Right cardiac atrium (tissue), 5 donors: Measurements from ENCODE around the gene ZNF214. TPM values are rescaled to one million over a fixed set of nuclear protein-coding genes. Genes with fewer than 3 reads are reported as not detected.
"Not testable (repeated sequence)": the region's sequence is repeated elsewhere in the genome, so short reads cannot be mapped to it uniquely, and the experiment has no call there.

Source experiments
- ATAC-seq, 2 donors: fragments of 200-7000 bp; cut with Tn5 transposase; one replicate each; pipeline versions ENCODE4 v1.8.0 to v1.9.1; 2020; ENCODE audit warnings: moderate library complexity in 2 of 2, mild to moderate bottlenecking in 1 of 2
- DNase-seq, 3 donors: peaks; one replicate each; pipeline ENCODE4 v3.0.0-alpha.2; 2020
- H3K27ac ChIP-seq: one replicate; pipeline ENCODE4 v1.5.1; 2013; ENCODE audit warnings: mild to moderate bottlenecking, low read length, control low read depth, moderate library complexity
- H3K27me3 ChIP-seq: one replicate; pipeline ENCODE4 v1.6.1; 2013; ENCODE audit not compliant: control insufficient read depth, insufficient read depth
- H3K4me1 ChIP-seq: one replicate; pipeline ENCODE4 v1.6.1; 2013; ENCODE audit warnings: low read length; ENCODE audit not compliant: control insufficient read depth, insufficient read depth
- H3K4me3 ChIP-seq: one replicate; pipeline ENCODE4 v1.5.1; 2013; ENCODE audit warnings: low read length, control low read depth
- H3K9me3 ChIP-seq: one replicate; pipeline ENCODE4 v1.6.1; 2013; ENCODE audit warnings: low read length; ENCODE audit not compliant: control insufficient read depth
- WGBS: extraction: QIAGEN DNeasy Blood & Tissue Kit; methylation state at CpG from one replicate; pipeline ENCODE4 v1.1.7; 2013; 5-methylcytosine and 5-hydroxymethylcytosine counted together
- intact Hi-C, 4 donors: fragments of 100-400 bp; cut with DNase I; formaldehyde crosslinking; loops; one replicate each; pipeline versions ENCODE4 v1.11.0 to v1.14.0; 2022 to 2023
- polyA plus RNA-seq: library from polyadenylated mRNA; stranded (reverse); fragments of 200-250 nt; gene quantifications from one replicate; pipeline ENCODE4 v1.2.3, GENCODE V29; 2013
- total RNA-seq, 4 donors: library from RNA; stranded (reverse); fragmentation: NEBNext Ultra II Directional; extraction: Animal tissue kit (Norgen Biotek cat#: 25700); gene quantifications; one replicate each; pipeline ENCODE4 v1.2.1, GENCODE V29; 2021
- donor health status: healthy with polysubstance abuse.
- donor health status: DM: no; HTN: yes; CAD: no.
- donor health status: DM: no; HTN: no; CAD: no.
- donor health status: DM: no; HTN: yes; CAD: no; lungs with severe emphysema.
- donor health status: DM: yes; HTN: yes; CAD: no.

The ZNF214 gene
- total and polyA plus RNA-seq, 5 donors: 0.48 to 2.1 (median 2.1) TPM

DNA sequence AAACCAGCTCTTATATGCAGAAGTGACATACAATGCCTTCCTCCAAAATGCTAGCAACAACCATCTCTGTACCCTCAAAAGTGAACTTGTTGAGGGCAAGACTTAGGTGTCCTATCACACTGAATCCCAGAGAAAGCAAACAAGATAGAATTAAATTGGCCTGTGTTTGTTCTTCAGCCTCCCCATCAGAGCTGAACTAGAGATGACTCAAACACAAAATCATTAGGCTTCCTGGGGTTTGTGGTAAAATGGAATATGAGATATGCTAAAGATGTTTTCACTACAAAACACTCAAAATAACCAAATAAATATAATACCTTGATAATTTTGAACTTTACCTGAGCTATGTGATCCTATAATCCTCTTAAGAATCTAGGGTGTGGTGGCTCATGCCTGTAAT lies 31.6 kb downstream of the ZNF214 start:
- intact Hi-C loops: no loop called here
- ATAC-seq: no peak
- Histone ChIP-seq H3K4me3 (no peak overlapping the region), H3K4me1 (no peaks in the 10 kb centered on the region), H3K9me3 (no peaks in the 10 kb centered on the region), H3K27ac (no peak overlapping the region), H3K27me3 (no peaks in the 10 kb centered on the region)
- no peak for DNase-seq

- WGBS: 68% methylated on average over 1 of the region's 1 CpG
- intact Hi-C loops: no loop called here
- ATAC-seq: no peak
Observed at GRCh38 chr11:6986487-6986886, 33.7 kb downstream of the ZNF214 start.

DNA sequence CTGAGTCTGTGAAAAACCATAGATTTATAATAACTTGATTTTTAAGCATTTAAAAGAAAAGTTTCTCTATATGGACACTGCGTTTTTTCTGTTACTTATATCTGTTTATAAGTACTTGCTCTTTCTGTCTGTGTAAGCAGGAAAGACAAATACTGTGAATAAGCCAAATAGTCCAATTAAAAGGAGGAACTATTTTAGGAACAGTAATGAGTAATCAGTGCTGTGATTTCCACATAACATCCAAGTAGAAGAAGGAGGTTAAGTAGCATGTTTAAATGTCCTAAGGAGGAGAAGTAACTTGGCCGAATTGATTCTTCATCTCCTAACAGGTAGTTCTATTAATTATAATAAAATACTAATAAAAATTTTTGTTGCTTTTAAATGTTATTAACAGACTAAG lies 40.8 kb downstream of the ZNF214 start:
- ATAC-seq: no peak
- intact Hi-C loops: no loop called here
- Histone ChIP-seq H3K27me3 (no peaks in the 10 kb centered on the region), H3K27ac (no peak overlapping the region), H3K9me3 (no peaks in the 10 kb centered on the region), H3K4me3 (no peak overlapping the region), H3K4me1 (no peaks in the 10 kb centered on the region)
- no peak for DNase-seq
- 71% methylated on average over 2 of the region's 2 CpGs for WGBS

More at GRCh38 chr11:6986487-6986886, 33.7 kb downstream of the ZNF214 start:
- no peak for DNase-seq
- Histone ChIP-seq H3K27me3 (no peaks in the 10 kb centered on the region), H3K27ac (no peak overlapping the region), H3K4me1 (no peaks in the 10 kb centered on the region), H3K4me3 (no peak overlapping the region), H3K9me3 (no peaks in the 10 kb centered on the region)

DNA sequence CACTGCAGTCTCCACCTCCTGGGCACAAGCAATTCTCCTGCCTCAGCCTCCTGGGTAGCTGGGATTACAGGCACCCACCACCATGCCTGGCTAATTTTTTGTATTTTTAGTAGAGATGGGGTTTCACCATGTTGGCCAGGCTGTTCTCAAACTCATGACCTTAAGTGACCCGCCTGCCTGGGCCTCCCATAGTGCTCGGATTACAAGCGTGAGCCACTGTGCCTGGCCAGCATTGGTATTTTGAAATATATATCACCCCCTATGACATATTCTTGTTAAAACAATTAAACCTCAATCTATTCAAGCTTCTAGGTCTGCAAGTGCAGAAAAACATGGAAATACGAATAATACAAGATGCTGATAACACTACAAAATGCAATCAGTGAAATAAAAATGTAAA lies 50.3 kb downstream of the ZNF214 start:
- ATAC-seq, H3K4me3 ChIP-seq, H3K27me3 ChIP-seq, H3K4me1 ChIP-seq, H3K27ac ChIP-seq, intact Hi-C loops, DNase-seq, H3K9me3 ChIP-seq: not testable (repeated sequence)
- 69% methylated on average over 4 of the region's 4 CpGs for WGBS

DNA sequence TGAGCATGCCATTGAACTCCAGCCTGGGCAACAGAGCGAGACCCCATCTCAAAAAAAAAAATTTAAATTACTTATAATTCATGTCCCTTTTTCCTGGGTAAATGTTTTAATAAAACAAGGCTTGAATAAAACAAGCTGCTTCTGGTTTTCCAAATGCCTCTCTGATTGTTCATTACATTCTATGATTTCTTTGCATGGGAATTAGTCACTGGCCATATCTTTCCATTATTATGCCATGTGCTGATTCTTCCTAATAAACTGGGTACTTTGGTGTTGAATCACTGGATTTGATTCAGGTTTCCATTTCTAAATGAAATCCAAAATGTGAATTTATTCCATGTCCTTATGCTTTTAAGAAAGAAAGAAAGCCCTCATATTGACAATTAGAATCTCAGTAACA lies 51.3 kb downstream of the ZNF214 start:
- H3K4me3 ChIP-seq: no peak overlapping the region
- no peak for ATAC-seq
- WGBS: 98% methylated on average over 1 of the region's 1 CpG

GRCh38 chr11:6962673-6963072 lies 57.5 kb downstream of the ZNF214 start:
- Histone ChIP-seq H3K4me3 (no peak overlapping the region), H3K27ac (no peak overlapping the region), H3K9me3 (no peaks in the 10 kb centered on the region), H3K4me1 (no peaks in the 10 kb centered on the region), H3K27me3 (no peaks in the 10 kb centered on the region)
- no peak for ATAC-seq
- intact Hi-C loops: no loop called here
- WGBS: 89% methylated on average over 1 of the region's 1 CpG
- DNase-seq: no peak

More for the DNA sequence above, 51.3 kb downstream of the ZNF214 start:
- H3K27me3 ChIP-seq: no peaks in the 10 kb centered on the region
- H3K27ac ChIP-seq: no peak overlapping the region
- H3K4me1 ChIP-seq: no peaks in the 10 kb centered on the region
- H3K9me3 ChIP-seq: no peaks in the 10 kb centered on the region
- no peak for DNase-seq
- intact Hi-C loops: no loop called here

GRCh38 chr11:6962141-6962540 lies 58.0 kb downstream of the ZNF214 start:
- DNase-seq: no peak
- Histone ChIP-seq H3K4me1 (no peaks in the 10 kb centered on the region), H3K4me3 (no peak overlapping the region), H3K27ac (no peak overlapping the region), H3K27me3 (no peaks in the 10 kb centered on the region), H3K9me3 (no peaks in the 10 kb centered on the region)
- ATAC-seq: no peak
- intact Hi-C loops: no loop called here

DNA sequence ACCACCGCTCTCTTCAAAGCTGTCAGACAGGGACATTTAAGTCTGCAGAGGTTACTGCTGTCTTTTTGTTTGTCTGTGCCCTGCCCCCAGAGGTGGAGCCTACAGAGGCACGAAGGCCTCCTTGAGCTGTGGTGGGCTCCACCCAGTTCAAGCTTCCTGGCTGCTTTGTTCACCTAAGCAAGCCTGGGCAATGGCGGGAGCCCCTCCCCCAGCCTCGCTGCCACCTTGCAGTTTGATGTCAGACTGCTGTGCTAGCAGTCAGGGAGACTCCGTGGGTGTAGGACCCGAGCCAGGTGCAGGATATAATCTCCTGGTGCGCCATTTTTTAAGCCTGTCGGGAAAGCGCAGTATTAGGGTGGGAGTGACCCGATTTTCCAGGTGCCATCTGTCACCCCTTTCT lies 65.9 kb downstream of the ZNF214 start:
- DNase-seq, H3K4me1 ChIP-seq, intact Hi-C loops, ATAC-seq, H3K4me3 ChIP-seq, H3K27ac ChIP-seq, H3K27me3 ChIP-seq, H3K9me3 ChIP-seq: not testable (repeated sequence)
- 91% methylated on average over 10 of the region's 10 CpGs for WGBS

Other genes with a start within 250 kb of the ZNF214 start
- gene OR2AG2, start 248.4 kb downstream of the ZNF214 start, total RNA-seq: not detected
- gene OR2AG2, start 248.4 kb downstream of the ZNF214 start, polyA plus RNA-seq: not detected
- not detected for gene OR2AG1, start 237.3 kb downstream of the ZNF214 start, total RNA-seq
- gene OR2AG1, start 237.3 kb downstream of the ZNF214 start, polyA plus RNA-seq: not detected
- under 1 TPM in 2 of 4 donors, not detected in 2; 0.06 to 0.08 TPM for gene OR6A2, start 220.7 kb downstream of the ZNF214 start, total RNA-seq
- gene OR6A2, start 220.7 kb downstream of the ZNF214 start, polyA plus RNA-seq: not detected
- not detected for gene OR10A5, start 174.7 kb downstream of the ZNF214 start, total RNA-seq
- gene OR10A5, start 174.7 kb downstream of the ZNF214 start, polyA plus RNA-seq: not detected
- not detected for gene OR10A2, start 157.3 kb downstream of the ZNF214 start, total RNA-seq
- not detected for gene OR10A2, start 157.3 kb downstream of the ZNF214 start, polyA plus RNA-seq
- not detected for gene OR10A4, start 143.7 kb downstream of the ZNF214 start, total RNA-seq
- gene OR10A4, start 143.7 kb downstream of the ZNF214 start, polyA plus RNA-seq: not detected
- gene OR2D2, start 127.8 kb downstream of the ZNF214 start, total RNA-seq: not detected
- gene OR2D2, start 127.8 kb downstream of the ZNF214 start, polyA plus RNA-seq: not detected
- not detected for gene OR2D3, start 99.3 kb downstream of the ZNF214 start, total RNA-seq
- gene OR2D3, start 99.3 kb downstream of the ZNF214 start, polyA plus RNA-seq: not detected
- gene ZNF215, start 93.9 kb downstream of the ZNF214 start, total RNA-seq: 1 to 10 TPM in 1 of 4 donors, under 1 TPM in 3; 0.54 to 1.0 (median 0.81) TPM
- 0.14 TPM for gene ZNF215, start 93.9 kb downstream of the ZNF214 start, polyA plus RNA-seq
- under 1 TPM in 1 of 4 donors, not detected in 3; 0.08 TPM for gene NLRP14, start 133 bp upstream of the ZNF214 start, total RNA-seq
- gene NLRP14, start 133 bp upstream of the ZNF214 start, polyA plus RNA-seq: 0.05 TPM
- gene RBMXL2, start 68.7 kb upstream of the ZNF214 start, total RNA-seq: not detected
- gene RBMXL2, start 68.7 kb upstream of the ZNF214 start, polyA plus RNA-seq: not detected
- gene SYT9, start 231.6 kb upstream of the ZNF214 start, total RNA-seq: under 1 TPM in 3 of 4 donors, not detected in 1; 0.06 to 0.11 (median 0.08) TPM
- gene SYT9, start 231.6 kb upstream of the ZNF214 start, polyA plus RNA-seq: 0.07 TPM